ENCODE data around the gene DBH.
A peak's percentile ranks its signal among the peaks of the same experiment; 100 is the strongest.
"Not testable (repeated sequence)": the region's sequence is repeated elsewhere in the genome, so short reads cannot be mapped to it uniquely, and the experiment has no call there.

DBH gene

DNA sequence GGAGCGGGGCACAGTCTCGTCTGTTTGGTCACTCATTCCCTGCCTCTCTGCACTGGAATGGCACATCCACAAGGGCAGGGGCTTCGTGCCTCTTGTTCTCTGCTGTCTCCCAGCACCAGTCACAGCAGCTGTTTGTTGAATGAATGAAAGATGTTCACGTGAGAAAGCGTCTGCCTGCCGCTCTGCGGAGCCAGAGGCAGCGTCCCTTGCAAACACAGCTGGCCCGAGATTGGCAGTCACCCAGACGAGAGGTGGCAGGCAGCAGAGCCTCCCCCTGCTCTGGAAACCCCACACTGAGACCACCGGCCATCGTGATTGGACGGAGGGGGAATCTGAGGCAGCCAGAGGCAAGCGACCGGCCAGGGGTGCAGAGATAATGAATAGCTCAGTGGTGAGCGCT is 21.0 kb upstream of the DBH start:
- Histone ChIP-seq H3K27me3 (ENCODE audit: insufficient read depth, insufficient read length) (peaks cover 53% of the 10 kb centered on the region), H3K4me3 (ENCODE audit: insufficient read length, low read depth) (no peak overlapping the region), H3K9me3 (ENCODE audit: insufficient read depth, low read length) (no peaks in the 10 kb centered on the region), H3K9ac (ENCODE audit: insufficient read length, low read depth) (peak overlapping the region; percentile 17), H3K4me1 (ENCODE audit: insufficient read depth, insufficient read length) (peaks cover 7% of the 10 kb centered on the region), H3K36me3 (ENCODE audit: insufficient read depth, insufficient read length, low read length) (no peaks in the 10 kb centered on the region)
- no peak for DNase-seq (ENCODE audit: low read depth, low spot score)
- no peak for TF ChIP-seq ZNF274 (IDR thresholded peaks at IDR 0.05; ENCODE audit: low read depth, low read length)

DNA sequence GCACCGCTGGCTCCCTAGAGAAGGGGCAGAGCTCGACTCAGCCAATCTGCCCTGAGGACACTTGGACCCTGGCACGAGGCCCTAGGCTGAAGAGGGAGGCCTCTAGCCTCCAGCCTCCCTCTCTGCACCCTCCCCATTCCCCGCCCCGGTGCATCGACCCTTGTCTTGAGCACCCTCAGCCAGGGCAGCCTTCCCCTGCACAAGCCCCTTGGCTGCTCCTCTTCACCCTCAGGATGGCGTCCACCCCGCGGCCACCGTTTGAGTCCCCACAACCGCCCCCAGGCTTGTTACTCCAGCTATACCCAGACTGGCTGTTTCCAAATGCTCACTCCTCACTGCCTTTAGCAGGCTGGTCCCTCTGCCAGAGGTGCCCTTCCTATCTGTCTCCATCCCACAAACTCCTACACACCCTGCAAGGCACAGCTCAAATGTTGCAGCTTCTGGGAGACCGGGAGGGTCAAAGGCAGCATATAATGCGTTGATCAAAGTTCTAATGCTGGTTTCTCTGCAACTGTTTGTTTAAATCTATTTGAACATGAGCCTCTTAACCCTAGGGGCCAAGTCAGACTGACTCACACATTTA is 20.5 kb upstream of the DBH start:
- DNase-seq (ENCODE audit: low read depth, low spot score), result no peak
- peaks cover 49% of the 10 kb centered on the region for H3K27me3 ChIP-seq (ENCODE audit: insufficient read depth, insufficient read length)
- H3K36me3 ChIP-seq (ENCODE audit: insufficient read depth, insufficient read length, low read length), result no peaks in the 10 kb centered on the region
- H3K9me3 ChIP-seq (ENCODE audit: insufficient read depth, low read length), result no peaks in the 10 kb centered on the region
- H3K9ac ChIP-seq (ENCODE audit: insufficient read length, low read depth), result no peak overlapping the region
- TF ChIP-seq YY1 (IDR thresholded peaks at IDR 0.05; ENCODE audit: insufficient read depth, insufficient read length) (no peak), SUZ12 (IDR thresholded peaks at IDR 0.05; ENCODE audit: extremely low read depth, insufficient read depth, insufficient read length) (no peak), ZNF274 (IDR thresholded peaks at IDR 0.05; ENCODE audit: low read depth, low read length) (no peak)
- no peak overlapping the region for H3K4me3 ChIP-seq (ENCODE audit: insufficient read length, low read depth)
- peaks cover 7% of the 10 kb centered on the region for H3K4me1 ChIP-seq (ENCODE audit: insufficient read depth, insufficient read length)

DNA sequence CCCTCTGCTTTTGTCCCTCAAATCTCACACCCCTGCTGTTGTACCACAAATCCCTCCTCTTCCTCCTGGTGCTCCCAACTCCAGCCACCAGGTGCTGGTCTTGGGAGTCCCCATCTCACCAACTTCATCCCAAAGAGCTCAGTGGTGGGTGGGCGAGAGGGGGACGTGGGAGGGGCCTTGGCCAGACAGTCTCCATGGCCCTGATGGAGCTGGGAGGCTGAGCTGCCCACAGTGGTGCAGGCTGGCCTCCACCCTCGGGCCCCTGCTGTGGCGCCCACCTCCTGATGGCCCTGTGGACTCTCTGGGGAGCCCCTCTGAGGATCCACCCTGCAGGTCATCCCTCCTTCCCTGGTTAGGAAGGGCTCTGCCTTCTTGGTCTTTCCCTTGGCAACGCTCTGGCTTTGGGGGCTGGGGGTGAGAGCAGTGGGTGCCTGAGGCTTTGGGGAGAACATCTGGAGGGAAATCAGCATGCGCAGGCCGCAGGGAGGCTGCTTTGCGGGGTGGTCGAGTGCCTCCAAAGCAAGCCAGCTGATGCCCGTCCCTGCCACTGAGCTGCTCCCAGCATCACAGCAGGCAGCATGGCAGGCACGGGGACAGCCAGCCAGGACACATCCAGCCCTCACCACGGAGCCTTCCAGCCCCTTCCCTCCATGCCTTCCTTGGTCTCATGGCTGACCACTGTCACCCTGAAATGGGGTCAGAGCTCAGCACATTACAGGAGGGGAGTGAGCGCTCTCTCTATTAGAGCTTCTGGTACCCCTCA is 19.3 kb upstream of the DBH start:
- H3K4me1 ChIP-seq (ENCODE audit: insufficient read depth, insufficient read length), result peaks cover 7% of the 10 kb centered on the region
- H3K36me3 ChIP-seq (ENCODE audit: insufficient read depth, insufficient read length, low read length), result no peaks in the 10 kb centered on the region
- H3K9me3 ChIP-seq (ENCODE audit: insufficient read depth, low read length), result no peaks in the 10 kb centered on the region
- no peak overlapping the region for H3K4me3 ChIP-seq (ENCODE audit: insufficient read length, low read depth)
- TF ChIP-seq SUZ12 (IDR thresholded peaks at IDR 0.05; ENCODE audit: extremely low read depth, insufficient read depth, insufficient read length) (no peak), YY1 (IDR thresholded peaks at IDR 0.05; ENCODE audit: insufficient read depth, insufficient read length) (no peak), ZNF274 (IDR thresholded peaks at IDR 0.05; ENCODE audit: low read depth, low read length) (no peak)
- H3K27me3 ChIP-seq (ENCODE audit: insufficient read depth, insufficient read length), result peaks cover 44% of the 10 kb centered on the region
- no peak for DNase-seq (ENCODE audit: low read depth, low spot score)
- H3K9ac ChIP-seq (ENCODE audit: insufficient read length, low read depth), result no peak overlapping the region

DNA sequence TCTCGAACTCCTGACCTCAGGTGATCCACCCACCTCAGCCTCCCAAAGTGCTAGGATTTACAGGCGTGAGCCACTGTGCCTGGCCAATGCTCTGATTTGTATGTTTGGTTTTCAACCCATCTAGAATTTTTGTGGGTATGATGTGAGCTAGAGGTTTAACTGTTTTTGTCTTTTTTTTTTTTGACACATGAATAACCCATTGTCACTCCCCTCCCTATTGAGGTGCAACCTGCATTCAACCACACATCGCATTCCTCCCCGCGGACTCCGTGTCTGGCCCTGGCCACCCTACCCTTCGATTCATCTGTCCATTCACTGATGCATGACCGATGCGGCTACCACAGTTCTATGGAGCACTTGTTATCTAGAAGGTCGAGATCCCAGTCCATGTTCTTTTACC is 17.4 kb upstream of the DBH start:
- no peaks in the 10 kb centered on the region for H3K9me3 ChIP-seq (ENCODE audit: insufficient read depth, low read length)
- H3K36me3 ChIP-seq (ENCODE audit: insufficient read depth, insufficient read length, low read length), result no peaks in the 10 kb centered on the region
- peaks cover 37% of the 10 kb centered on the region for H3K27me3 ChIP-seq (ENCODE audit: insufficient read depth, insufficient read length)
- H3K4me1 ChIP-seq (ENCODE audit: insufficient read depth, insufficient read length), result peaks cover 7% of the 10 kb centered on the region
- TF ChIP-seq YY1 (IDR thresholded peaks at IDR 0.05; ENCODE audit: insufficient read depth, insufficient read length) (no peak), ZNF274 (IDR thresholded peaks at IDR 0.05; ENCODE audit: low read depth, low read length) (no peak), SUZ12 (IDR thresholded peaks at IDR 0.05; ENCODE audit: extremely low read depth, insufficient read depth, insufficient read length) (no peak)
- DNase-seq (ENCODE audit: low read depth, low spot score), result no peak
- H3K4me3 ChIP-seq (ENCODE audit: insufficient read length, low read depth), result no peak overlapping the region
- no peak overlapping the region for H3K9ac ChIP-seq (ENCODE audit: insufficient read length, low read depth)

DNA sequence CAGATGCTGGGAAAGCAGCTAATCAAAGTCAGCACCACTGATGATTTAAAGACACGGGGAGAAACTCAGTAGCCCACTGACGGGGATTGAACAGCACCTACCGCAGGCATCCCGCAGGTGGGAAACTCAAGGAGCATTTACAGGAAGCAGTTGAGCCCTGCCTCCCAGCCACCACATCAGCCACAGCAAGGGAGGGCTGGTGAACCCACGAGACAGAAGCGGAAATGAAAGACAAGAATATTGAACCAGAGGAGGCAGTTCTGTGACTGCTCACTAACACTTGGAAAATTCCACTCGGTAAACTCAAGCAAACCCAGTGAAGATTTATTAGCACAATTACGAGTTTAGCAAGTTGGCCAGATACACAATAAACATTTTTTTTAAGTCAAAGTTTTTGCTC is 16.4 kb upstream of the DBH start:
- DNase-seq (ENCODE audit: low read depth, low spot score), result no peak
- TF ChIP-seq ZNF274 (IDR thresholded peaks at IDR 0.05; ENCODE audit: low read depth, low read length), result no peak
- no peak for TF ChIP-seq YY1 (IDR thresholded peaks at IDR 0.05; ENCODE audit: insufficient read depth, insufficient read length)
- TF ChIP-seq SUZ12 (IDR thresholded peaks at IDR 0.05; ENCODE audit: extremely low read depth, insufficient read depth, insufficient read length), result no peak
- Histone ChIP-seq H3K4me3 (ENCODE audit: insufficient read length, low read depth) (no peak overlapping the region), H3K9me3 (ENCODE audit: insufficient read depth, low read length) (0 out of 2 replicates have a peak, but pooled peaks cover under 1% of the 10 kb centered on the region), H3K36me3 (ENCODE audit: insufficient read depth, insufficient read length, low read length) (no peaks in the 10 kb centered on the region), H3K27me3 (ENCODE audit: insufficient read depth, insufficient read length) (peaks cover 28% of the 10 kb centered on the region), H3K4me1 (ENCODE audit: insufficient read depth, insufficient read length) (peaks cover 5% of the 10 kb centered on the region), H3K9ac (ENCODE audit: insufficient read length, low read depth) (no peak overlapping the region)

DNA sequence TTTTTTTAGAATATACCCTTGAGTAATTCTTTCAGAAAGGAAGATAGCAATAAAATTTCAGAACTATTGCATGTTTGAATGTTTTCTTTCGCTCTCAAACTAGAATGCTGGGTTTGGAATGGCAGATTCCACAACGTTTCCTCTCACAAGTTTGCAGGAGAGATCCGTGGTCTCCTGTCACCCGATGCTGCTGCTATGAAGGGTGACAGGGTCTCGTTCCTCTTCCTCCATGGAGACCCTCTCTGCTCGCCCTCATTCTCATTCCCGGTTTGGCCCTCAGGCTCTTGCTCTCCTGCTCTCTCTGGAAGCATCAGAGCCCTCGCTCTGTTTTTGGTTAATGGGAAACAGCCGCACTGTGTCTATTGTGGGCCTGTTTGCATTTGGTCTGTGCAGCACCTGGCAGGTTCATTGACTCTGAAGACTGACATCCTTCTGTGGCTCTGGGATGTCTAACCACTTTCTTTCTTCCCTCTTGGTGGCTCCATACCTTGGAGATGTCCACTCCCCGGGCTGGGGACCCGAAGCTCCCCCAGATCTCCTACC is 14.4 kb upstream of the DBH start:
- no peak overlapping the region for H3K9ac ChIP-seq (ENCODE audit: insufficient read length, low read depth)
- DNase-seq (ENCODE audit: low read depth, low spot score), result no peak
- H3K4me1 ChIP-seq (ENCODE audit: insufficient read depth, insufficient read length), result no peaks in the 10 kb centered on the region
- peaks cover 19% of the 10 kb centered on the region; the same call in 1 of the 2 replicates for H3K9me3 ChIP-seq (ENCODE audit: insufficient read depth, low read length)
- no peak overlapping the region for H3K4me3 ChIP-seq (ENCODE audit: insufficient read length, low read depth)
- peaks cover 21% of the 10 kb centered on the region for H3K27me3 ChIP-seq (ENCODE audit: insufficient read depth, insufficient read length)
- no peaks in the 10 kb centered on the region for H3K36me3 ChIP-seq (ENCODE audit: insufficient read depth, insufficient read length, low read length)
- TF ChIP-seq YY1 (IDR thresholded peaks at IDR 0.05; ENCODE audit: insufficient read depth, insufficient read length) (no peak), SUZ12 (IDR thresholded peaks at IDR 0.05; ENCODE audit: extremely low read depth, insufficient read depth, insufficient read length) (no peak), ZNF274 (IDR thresholded peaks at IDR 0.05; ENCODE audit: low read depth, low read length) (no peak)

DNA sequence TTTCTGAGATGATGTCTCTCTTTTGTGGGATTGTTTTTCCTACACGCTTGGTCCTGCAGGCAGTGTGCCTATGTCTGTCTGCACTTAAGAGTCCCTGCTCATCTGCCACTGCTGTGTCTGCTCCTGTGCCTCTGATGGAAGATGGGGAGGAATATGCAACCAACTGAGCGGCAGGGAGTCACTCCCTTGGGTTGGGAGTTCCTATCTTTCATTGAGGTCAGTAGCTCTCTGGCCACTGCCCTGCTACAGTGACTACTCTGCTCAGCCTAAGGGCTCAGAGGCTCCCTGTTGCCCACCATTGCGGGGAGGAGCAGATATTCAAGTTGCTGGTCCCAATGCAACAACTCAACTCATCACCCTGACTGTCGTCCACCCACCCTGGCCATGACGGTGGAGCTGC is 13.6 kb upstream of the DBH start:
- Histone ChIP-seq H3K27me3 (ENCODE audit: insufficient read depth, insufficient read length) (peaks cover 16% of the 10 kb centered on the region), H3K4me1 (ENCODE audit: insufficient read depth, insufficient read length) (no peaks in the 10 kb centered on the region), H3K9me3 (ENCODE audit: insufficient read depth, low read length) (peaks cover 24% of the 10 kb centered on the region; the same call in 1 of the 2 replicates), H3K36me3 (ENCODE audit: insufficient read depth, insufficient read length, low read length) (no peaks in the 10 kb centered on the region), H3K4me3 (ENCODE audit: insufficient read length, low read depth) (no peak overlapping the region), H3K9ac (ENCODE audit: insufficient read length, low read depth) (no peak overlapping the region)
- no peak for DNase-seq (ENCODE audit: low read depth, low spot score)
- no peak for TF ChIP-seq YY1 (IDR thresholded peaks at IDR 0.05; ENCODE audit: insufficient read depth, insufficient read length)
- TF ChIP-seq SUZ12 (IDR thresholded peaks at IDR 0.05; ENCODE audit: extremely low read depth, insufficient read depth, insufficient read length), result no peak
- TF ChIP-seq ZNF274 (IDR thresholded peaks at IDR 0.05; ENCODE audit: low read depth, low read length), result no peak

DNA sequence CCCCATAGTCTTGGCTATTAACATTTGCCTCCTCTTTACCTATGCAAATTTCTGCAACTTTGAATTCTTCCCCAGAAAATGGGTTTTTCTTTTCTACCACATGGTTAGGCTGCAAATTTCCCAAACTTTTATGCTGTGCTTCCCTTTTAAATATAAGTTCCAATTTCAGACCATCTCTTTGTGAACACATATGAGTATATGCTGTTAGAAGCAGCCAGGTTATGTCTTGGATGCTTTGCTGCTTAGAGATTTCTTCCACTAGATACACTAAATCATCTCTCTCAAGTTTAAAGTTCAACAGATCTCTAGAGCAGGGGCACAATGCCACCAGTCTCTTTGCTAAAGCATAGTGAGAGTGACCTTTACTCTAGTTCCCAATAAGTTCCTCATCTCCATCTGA is 10.2 kb upstream of the DBH start:
- H3K9ac ChIP-seq (ENCODE audit: insufficient read length, low read depth); H3K4me1 ChIP-seq (ENCODE audit: insufficient read depth, insufficient read length); H3K4me3 ChIP-seq (ENCODE audit: insufficient read length, low read depth); H3K27me3 ChIP-seq (ENCODE audit: insufficient read depth, insufficient read length); DNase-seq (ENCODE audit: low read depth, low spot score); H3K36me3 ChIP-seq (ENCODE audit: insufficient read depth, insufficient read length, low read length): not testable (repeated sequence)
- peaks cover 24% of the 10 kb centered on the region; the same call in 1 of the 2 replicates for H3K9me3 ChIP-seq (ENCODE audit: insufficient read depth, low read length)

All from NT2/D1 (cell line).